Fibroblast of pulmonary artery (primary cell): ENCODE data around the gene SH3PXD2A.
A peak's percentile ranks its signal among the peaks of the same experiment; 100 is the strongest.

Experiments used
- DNase-seq: peaks from one replicate; pipeline ENCODE4 v3.0.0-alpha.2; 2010; ENCODE audit warnings: low read depth
- H3K4me3 ChIP-seq: replicated peaks from 2 replicates; pipeline ENCODE4 v1.5.1; 2011; ENCODE audit warnings: low read depth, mild to moderate bottlenecking, control low read depth, low read length, moderate library complexity
- TF ChIP-seq, protein P1 (sequence below): IDR thresholded peaks from 2 replicates; pipeline ENCODE4 v1.5.1; 2011; ENCODE audit warnings: mild to moderate bottlenecking, control low read depth, low read length, inconsistent platforms; ENCODE audit errors: missing control alignments

The SH3PXD2A gene

DNA sequence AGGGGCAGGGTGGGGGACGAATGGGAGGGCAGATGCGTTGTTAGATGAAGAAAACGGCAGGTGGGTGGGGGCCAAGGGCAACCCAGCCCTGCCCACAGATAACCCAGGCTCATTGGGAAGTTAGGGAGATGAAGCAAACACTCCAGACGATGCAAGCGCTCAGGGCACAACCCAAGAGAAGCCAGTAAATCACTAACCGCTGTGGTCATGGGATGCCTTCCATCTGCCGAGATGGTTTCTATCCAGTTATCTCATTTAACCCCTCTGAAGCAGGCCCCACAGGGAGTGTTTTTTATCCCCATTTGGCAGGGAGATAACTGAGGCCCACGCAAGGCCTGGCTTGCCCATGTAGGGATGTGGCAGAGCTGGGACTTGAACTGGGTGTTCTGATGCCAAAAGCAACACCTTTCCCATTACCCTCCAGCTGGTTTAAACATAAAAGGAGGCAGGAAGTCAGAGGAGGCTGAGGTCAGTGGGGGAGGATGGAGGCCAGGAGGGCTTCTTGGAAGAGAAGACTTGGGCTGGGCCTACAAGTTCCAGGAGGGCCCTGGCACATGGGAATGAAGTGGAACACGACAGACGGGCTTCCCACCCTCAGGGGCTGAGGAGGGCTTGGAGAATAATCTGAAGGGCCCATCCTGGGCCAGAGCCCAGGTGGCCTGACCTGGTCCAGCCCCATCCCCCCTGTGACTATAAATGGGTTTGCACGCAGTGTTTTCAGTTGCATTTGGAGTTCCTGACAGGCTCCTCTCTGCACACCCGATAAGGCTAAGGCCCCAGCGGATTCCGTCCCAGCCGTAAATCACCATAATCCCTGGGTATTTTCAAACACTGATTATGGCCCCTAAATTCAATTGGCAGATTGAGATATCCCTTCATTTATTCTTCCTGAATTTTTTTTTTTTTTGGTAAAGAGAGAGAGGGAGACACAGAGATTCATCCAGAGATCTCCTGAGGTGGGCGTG lies 281.0 kb downstream of the SH3PXD2A start:
- TF ChIP-seq, protein P1, sequence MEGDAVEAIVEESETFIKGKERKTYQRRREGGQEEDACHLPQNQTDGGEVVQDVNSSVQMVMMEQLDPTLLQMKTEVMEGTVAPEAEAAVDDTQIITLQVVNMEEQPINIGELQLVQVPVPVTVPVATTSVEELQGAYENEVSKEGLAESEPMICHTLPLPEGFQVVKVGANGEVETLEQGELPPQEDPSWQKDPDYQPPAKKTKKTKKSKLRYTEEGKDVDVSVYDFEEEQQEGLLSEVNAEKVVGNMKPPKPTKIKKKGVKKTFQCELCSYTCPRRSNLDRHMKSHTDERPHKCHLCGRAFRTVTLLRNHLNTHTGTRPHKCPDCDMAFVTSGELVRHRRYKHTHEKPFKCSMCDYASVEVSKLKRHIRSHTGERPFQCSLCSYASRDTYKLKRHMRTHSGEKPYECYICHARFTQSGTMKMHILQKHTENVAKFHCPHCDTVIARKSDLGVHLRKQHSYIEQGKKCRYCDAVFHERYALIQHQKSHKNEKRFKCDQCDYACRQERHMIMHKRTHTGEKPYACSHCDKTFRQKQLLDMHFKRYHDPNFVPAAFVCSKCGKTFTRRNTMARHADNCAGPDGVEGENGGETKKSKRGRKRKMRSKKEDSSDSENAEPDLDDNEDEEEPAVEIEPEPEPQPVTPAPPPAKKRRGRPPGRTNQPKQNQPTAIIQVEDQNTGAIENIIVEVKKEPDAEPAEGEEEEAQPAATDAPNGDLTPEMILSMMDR, result no peak
- DNase-seq, result no peak
- H3K4me3 ChIP-seq, result no peak overlapping the region

GRCh38 chr10:103573205-103573487 lies 282.2 kb downstream of the SH3PXD2A start:
- H3K4me3 ChIP-seq, result no peak overlapping the region
- TF ChIP-seq, protein P1, result no peak

GRCh38 chr10:103572347-103573204 lies 282.8 kb downstream of the SH3PXD2A start:
- TF ChIP-seq, protein P1, result no peak
- peak; percentile 24 for DNase-seq
- no peak overlapping the region for H3K4me3 ChIP-seq

More at GRCh38 chr10:103573205-103573487, 282.2 kb downstream of the SH3PXD2A start:
- DNase-seq, result no peak

GRCh38 chr10:103571656-103571975 lies 283.8 kb downstream of the SH3PXD2A start:
- TF ChIP-seq, protein P1, result no peak
- no peak for DNase-seq
- no peak overlapping the region for H3K4me3 ChIP-seq

- DNase-seq, result no peak
- TF ChIP-seq, protein P1, result no peak
Measured at GRCh38 chr10:103570844-103571655, 284.3 kb downstream of the SH3PXD2A start.

DNA sequence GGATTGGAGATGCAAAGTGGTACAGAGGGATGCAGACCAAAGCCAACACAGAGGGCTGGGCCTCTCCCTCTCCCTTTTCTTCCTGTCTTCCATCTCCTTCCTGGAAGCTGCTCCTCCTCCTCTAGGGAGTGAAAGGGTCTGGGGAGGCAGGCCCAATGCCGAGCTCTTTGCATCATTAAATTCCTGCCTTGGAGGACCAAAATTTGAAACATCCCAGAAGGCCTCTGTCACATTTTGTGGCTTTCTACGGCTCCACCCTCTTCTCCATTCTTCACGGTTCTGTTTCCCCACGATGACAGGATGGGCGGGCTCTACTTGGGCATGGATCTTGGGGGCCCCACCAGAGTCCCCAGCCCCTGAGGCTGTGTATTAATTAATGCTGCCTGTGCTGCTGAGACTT lies 285.5 kb downstream of the SH3PXD2A start:
- TF ChIP-seq, protein P1, result no peak
- H3K4me3 ChIP-seq, result no peak overlapping the region
- no peak for DNase-seq

More at GRCh38 chr10:103570844-103571655, 284.3 kb downstream of the SH3PXD2A start:
- no peak overlapping the region for H3K4me3 ChIP-seq
